ENCODE data around the gene TRANK1.
"Not testable (repeated sequence)": the region's sequence is repeated elsewhere in the genome, so short reads cannot be mapped to it uniquely, and the experiment has no call there.

TRANK1 gene

GRCh38 chr3:36956155-36956554 lies 11.3 kb upstream of the TRANK1 start:
- no peak for FAIRE-seq

- FAIRE-seq, result no peak
Observed at GRCh38 chr3:36954452-36955134, 9.7 kb upstream of the TRANK1 start.

GRCh38 chr3:36947814-36948213 lies 3.0 kb upstream of the TRANK1 start:
- not testable (repeated sequence) for FAIRE-seq

GRCh38 chr3:36945333-36945980 lies 603 bp upstream of the TRANK1 start:
- FAIRE-seq, result no peak

- no peak for FAIRE-seq
Observed at GRCh38 chr3:36944012-36944640, 728 bp downstream of the TRANK1 start.

- no peak for FAIRE-seq
Observed at GRCh38 chr3:36943601-36944000, 1.3 kb downstream of the TRANK1 start.

GRCh38 chr3:36942638-36943248 lies 2.1 kb downstream of the TRANK1 start:
- no peak for FAIRE-seq

- FAIRE-seq, result no peak
Observed at GRCh38 chr3:36941658-36942057, 3.2 kb downstream of the TRANK1 start.

GRCh38 chr3:36941162-36941561 lies 3.7 kb downstream of the TRANK1 start:
- FAIRE-seq, result no peak

GRCh38 chr3:36937492-36937891 lies 7.4 kb downstream of the TRANK1 start:
- FAIRE-seq, result no peak

- no peak for FAIRE-seq
Observed at GRCh38 chr3:36933540-36934296, 11.1 kb downstream of the TRANK1 start.

GRCh38 chr3:36931424-36931823 lies 13.4 kb downstream of the TRANK1 start:
- not testable (repeated sequence) for FAIRE-seq

GRCh38 chr3:36928220-36928619 lies 16.6 kb downstream of the TRANK1 start:
- no peak for FAIRE-seq

- no peak for FAIRE-seq
Observed at GRCh38 chr3:36926292-36926897, 18.5 kb downstream of the TRANK1 start.

GRCh38 chr3:36924744-36925521 lies 19.9 kb downstream of the TRANK1 start:
- FAIRE-seq, result no peak

- FAIRE-seq, result no peak
Observed at GRCh38 chr3:36923981-36924743, 20.7 kb downstream of the TRANK1 start.

- FAIRE-seq, result no peak
Observed at GRCh38 chr3:36923523-36923943, 21.3 kb downstream of the TRANK1 start.

- no peak for FAIRE-seq
Observed at GRCh38 chr3:36920884-36921567, 23.8 kb downstream of the TRANK1 start.

- no peak for FAIRE-seq
Observed at GRCh38 chr3:36919439-36920160, 25.3 kb downstream of the TRANK1 start.

GRCh38 chr3:36918050-36918449 lies 26.8 kb downstream of the TRANK1 start:
- FAIRE-seq, result no peak
